Esophagus muscularis mucosa (tissue), 4 donors: ENCODE data around the gene CCDC78.

ENCODE experiments used
- CTCF ChIP-seq, 3 experiments: fragments of 200-600 bp in 2 of 3; fragments of 450-650 bp in 1 of 3; sonication (generic) in 2 of 3; IDR thresholded peaks; one replicate each; pipeline ENCODE4 v1.5.1; 2017 to 2019; ENCODE audit warnings: antibody characterized with exemption in 3 of 3, mild to moderate bottlenecking in 2 of 3, moderate library complexity in 1 of 3
- EP300 ChIP-seq: sonication (generic); formaldehyde crosslinking; IDR thresholded peaks from one replicate; pipeline ENCODE4 v1.6.1; 2017; ENCODE audit warnings: antibody characterized with exemption
- POLR2A ChIP-seq: fragments of 450-650 bp; IDR thresholded peaks from one replicate; pipeline ENCODE4 v1.6.1; 2017; ENCODE audit warnings: antibody characterized with exemption, moderate library complexity, mild to moderate bottlenecking, low read depth

GRCh38 chr16:735982-736453, 9.8 kb upstream of the CCDC78 start:
- TF ChIP-seq CTCF (IDR thresholded peaks at IDR 0.05) (no peak), EP300 (no peak), POLR2A (no peak)
